Sciatic nerve (tissue), 2 donors: Measurements from ENCODE around the gene TMOD2. TPM values are rescaled to one million over a fixed set of nuclear protein-coding genes. Genes with fewer than 3 reads are reported as not detected.

Source experiments
- ATAC-seq: fragments of 200-7000 bp; cut with Tn5 transposase; one replicate; pipeline ENCODE4 v1.9.1; 2020; ENCODE audit warnings: mild to moderate bottlenecking, moderate library complexity
- DNase-seq: peaks from one replicate; pipeline ENCODE4 v3.0.0-alpha.2; 2020; ENCODE audit warnings: low spot score
- intact Hi-C: fragments of 100-400 bp; cut with DNase I; formaldehyde crosslinking; loops from one replicate; pipeline ENCODE4 v1.14.2; 2022
- total RNA-seq: library from RNA; stranded (reverse); fragmentation: NEBNext Ultra II Directional; extraction: Animal tissue kit (Norgen Biotek cat#: 25700); gene quantifications from one replicate; pipeline ENCODE4 v1.2.1, GENCODE V29; 2021
- donor health status: DM: no; HTN: no; CAD: no.
- donor health status: DM: no; HTN: no; CAD: no.

The TMOD2 gene
- total RNA-seq, 1 donor from 2014 or later = 148 TPM

GRCh38 chr15:51801391-51801835 is 50.0 kb downstream of the TMOD2 start:
- intact Hi-C loops = no loop called here
- ATAC-seq = no peak
- DNase-seq = no peak

GRCh38 chr15:51802593-51802992 is 51.2 kb downstream of the TMOD2 start:
- DNase-seq (no peak), ATAC-seq (no peak)
- intact Hi-C loops = no loop called here

- DNase-seq (no peak), ATAC-seq (no peak)
- intact Hi-C loops = no loop called here
Observed at GRCh38 chr15:51803965-51804364, 52.6 kb downstream of the TMOD2 start.

DNA sequence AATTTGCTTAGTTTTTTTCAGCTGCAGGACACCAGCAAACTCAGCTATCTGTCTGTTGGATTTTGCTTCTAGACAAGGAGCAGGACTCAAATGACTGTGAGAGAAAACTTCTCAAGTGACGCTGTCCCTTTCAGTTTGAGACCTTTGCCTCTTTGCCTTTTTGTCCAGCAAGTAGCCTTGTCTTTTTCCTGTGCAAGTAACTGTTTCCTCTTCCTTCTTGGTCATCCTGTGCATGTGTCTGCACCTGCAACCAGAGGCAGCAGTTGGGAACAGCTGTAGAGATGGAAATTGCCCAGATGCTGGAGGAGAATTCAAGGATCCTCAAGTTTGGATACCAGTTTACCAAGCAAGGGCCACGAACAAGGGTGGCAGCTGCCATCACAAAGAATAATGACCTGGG is 54.7 kb downstream of the TMOD2 start:
- no peak for DNase-seq
- intact Hi-C loops = no loop called here
- ATAC-seq = no peak

GRCh38 chr15:51809457-51809856 is 58.1 kb downstream of the TMOD2 start:
- intact Hi-C loops = no loop called here
- no peak for ATAC-seq
- DNase-seq = no peak

DNA sequence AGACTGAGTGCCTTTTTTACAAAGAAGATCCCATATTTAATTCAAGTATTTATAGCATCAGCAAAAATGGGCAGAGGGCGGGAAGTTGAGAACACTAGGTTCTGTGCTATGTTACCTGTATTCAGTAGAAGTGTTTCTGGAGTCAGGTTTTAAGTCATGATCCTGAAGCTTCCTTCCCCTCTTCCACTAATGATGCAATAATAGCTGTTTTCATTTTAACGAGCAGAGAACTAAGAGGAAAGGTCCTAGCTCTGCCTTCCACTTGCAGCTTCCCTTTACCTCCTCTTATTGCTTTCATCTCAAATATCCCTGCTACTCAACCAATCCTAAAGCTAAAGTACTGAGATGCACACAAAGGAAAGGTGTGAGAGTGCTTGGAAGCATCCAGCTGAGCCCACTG is 61.2 kb downstream of the TMOD2 start:
- DNase-seq (no peak), ATAC-seq (no peak)
- intact Hi-C loops = no loop called here

DNA sequence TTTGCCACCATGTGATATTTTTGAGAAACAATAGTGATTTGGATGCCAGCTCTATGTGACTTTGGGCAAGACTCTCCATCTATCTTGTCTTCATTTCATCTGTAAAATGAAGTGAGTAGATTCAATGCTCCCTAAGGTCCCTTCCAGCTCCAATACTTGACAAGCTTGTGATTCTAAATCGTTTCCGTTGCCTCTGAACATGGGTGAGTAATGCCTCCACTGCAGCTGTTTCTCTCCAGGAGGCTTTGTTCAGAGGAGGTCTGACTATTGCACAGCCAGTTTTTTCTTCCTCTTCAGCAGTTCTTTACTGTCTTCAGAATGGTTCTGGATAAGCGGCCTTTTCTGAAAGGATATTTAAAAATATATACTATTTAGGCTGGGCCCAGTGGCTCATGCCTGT is 63.2 kb downstream of the TMOD2 start:
- intact Hi-C loops = no loop called here
- no peak for ATAC-seq
- DNase-seq = no peak

DNA sequence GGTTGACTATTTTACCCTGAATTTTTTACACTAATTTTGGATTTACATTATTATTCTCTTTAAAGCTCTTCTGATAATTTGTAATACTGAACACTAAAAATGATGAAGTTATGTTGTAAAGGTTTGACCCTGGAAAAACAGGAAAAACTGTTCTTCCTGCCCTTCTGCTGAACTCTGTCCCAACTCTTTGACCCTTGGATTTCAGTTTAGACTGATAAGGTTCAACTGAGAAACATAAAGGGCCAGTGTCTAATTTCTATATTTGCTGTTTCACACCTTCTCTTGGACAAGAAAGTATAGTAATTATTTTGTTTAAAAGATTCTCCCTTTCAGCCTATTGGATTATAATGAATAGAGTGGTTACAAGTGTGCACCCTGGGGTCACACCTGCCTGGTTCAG is 65.2 kb downstream of the TMOD2 start:
- no peak for DNase-seq
- intact Hi-C loops = no loop called here
- ATAC-seq = no peak

DNA sequence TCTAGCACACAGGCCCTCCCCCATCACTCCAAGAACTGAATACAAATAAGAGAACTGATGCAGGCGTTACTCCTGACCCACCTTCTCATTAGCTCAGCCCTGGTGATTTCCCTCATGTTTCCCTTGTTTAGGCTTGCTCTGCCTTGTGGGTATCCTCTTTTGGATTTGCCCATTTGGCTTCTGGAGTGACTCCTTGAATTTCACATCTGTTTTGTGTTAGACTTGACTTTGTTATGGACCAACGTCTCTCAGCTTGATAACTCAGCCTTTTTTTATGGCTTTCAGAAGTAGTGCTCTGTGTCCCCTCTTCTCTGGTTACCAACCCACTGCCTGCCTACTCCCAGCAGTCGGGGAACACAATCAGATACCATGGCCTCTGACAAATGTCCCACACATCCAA is 66.8 kb downstream of the TMOD2 start:
- ATAC-seq = no peak
- intact Hi-C loops = no loop called here
- no peak for DNase-seq

GRCh38 chr15:51825698-51826097 is 74.3 kb downstream of the TMOD2 start:
- intact Hi-C loops = no loop called here
- no peak for DNase-seq
- no peak for ATAC-seq

DNA sequence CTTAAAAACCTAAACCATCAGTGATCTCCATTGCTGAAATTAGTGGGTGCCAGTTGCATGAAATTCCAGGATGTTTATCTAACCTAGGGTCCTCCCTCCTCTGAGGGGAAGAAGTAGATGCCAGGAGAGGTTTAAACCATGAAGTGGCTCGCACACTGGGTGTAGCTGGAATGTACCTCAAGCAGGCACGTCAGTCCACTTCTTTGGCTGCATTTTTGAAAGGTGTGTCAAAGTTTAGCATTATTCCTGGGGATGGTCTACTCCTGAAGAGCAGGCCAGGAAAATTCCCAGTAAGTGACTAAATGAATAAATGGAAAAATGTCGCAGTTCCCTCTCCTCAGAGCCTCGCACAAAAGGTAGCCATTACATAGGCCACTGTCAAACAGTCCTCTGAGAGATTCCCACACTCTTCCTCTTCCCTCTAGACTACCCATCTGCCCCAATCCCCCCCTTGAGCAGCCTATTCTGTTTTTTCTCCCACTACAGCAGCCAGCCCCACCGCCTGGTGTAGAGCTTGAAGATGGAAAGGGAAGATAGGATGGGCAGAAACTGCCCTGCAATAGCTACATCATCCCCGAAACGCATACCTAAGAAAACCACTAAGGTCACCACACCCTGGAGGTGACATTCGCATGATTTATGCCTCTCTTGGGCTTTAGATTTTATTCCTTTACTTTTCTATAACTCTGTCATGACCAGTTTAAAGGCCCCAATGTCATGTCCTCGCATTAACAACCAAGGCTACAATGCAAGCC is 77.4 kb downstream of the TMOD2 start:
- ATAC-seq = peak; percentile 3
- intact Hi-C loops = no loop called here
- no peak for DNase-seq

- intact Hi-C loops = no loop called here
- peak; percentile 98 for ATAC-seq
- peak; percentile 95 for DNase-seq
Observed at GRCh38 chr15:51829376-51830275, 78.2 kb downstream of the TMOD2 start, which contains the start of gene TMOD3. Gene TMOD3, plus strand, starts transcription at chr15:51829653. Its CDS starts 33,232 bp downstream, at chr15:51862885.

DNA sequence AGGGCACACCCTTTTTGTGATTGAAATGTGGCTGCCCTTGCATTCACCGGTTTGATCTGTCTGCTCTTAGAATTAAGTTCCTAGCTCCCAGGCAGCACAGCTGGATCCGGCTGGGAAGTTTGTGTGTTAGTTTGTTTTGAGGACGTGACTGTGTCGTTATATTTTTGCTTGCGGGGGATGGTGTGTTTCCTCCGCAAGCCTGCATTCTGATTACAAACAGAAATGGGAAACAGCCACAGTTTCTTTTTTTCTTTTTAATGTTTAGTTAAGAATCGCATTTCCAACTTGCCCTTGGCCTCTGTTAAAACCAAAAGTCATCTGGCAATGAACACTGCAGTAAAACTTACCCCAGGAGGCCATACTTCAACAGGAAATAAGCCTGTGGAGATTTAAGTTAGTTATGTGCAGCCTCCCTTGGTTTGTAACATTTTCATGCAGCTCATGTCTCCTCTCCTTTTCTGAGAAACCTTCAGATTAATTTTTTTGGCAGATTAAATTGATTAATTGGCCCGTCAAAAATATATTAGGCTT is 78.9 kb downstream of the TMOD2 start:
- ATAC-seq (peak; percentile 26), DNase-seq (no peak)
- intact Hi-C loops = no loop called here

- DNase-seq (no peak), ATAC-seq (no peak)
- intact Hi-C loops = no loop called here
Observed at GRCh38 chr15:51833772-51834171, 82.4 kb downstream of the TMOD2 start.

GRCh38 chr15:51837792-51838251 is 86.4 kb downstream of the TMOD2 start:
- intact Hi-C loops = no loop called here
- ATAC-seq = peak; percentile 75
- DNase-seq = no peak

DNA sequence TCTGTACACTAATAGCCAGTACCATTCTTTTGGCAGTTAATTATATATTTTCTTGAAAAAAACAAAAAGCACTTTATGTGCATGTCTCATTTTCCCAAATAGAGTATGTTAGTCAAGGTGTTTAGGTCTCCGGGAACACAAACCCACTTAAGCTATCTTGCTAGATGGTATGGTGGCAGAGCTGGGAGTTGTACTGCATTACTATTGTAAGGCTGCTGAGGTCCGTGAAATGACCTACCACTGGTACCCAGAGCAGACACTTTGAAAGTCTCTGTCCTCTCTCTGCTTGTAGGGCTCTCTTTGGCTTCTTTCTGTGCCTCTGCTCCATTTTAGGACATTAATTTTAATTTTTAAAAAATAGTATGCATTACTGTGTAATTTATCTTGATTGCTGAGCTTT is 86.9 kb downstream of the TMOD2 start:
- DNase-seq (no peak), ATAC-seq (no peak)
- intact Hi-C loops = no loop called here

- ATAC-seq = no peak
- intact Hi-C loops = no loop called here
Observed at GRCh38 chr15:51840692-51841091, 89.3 kb downstream of the TMOD2 start.

DNA sequence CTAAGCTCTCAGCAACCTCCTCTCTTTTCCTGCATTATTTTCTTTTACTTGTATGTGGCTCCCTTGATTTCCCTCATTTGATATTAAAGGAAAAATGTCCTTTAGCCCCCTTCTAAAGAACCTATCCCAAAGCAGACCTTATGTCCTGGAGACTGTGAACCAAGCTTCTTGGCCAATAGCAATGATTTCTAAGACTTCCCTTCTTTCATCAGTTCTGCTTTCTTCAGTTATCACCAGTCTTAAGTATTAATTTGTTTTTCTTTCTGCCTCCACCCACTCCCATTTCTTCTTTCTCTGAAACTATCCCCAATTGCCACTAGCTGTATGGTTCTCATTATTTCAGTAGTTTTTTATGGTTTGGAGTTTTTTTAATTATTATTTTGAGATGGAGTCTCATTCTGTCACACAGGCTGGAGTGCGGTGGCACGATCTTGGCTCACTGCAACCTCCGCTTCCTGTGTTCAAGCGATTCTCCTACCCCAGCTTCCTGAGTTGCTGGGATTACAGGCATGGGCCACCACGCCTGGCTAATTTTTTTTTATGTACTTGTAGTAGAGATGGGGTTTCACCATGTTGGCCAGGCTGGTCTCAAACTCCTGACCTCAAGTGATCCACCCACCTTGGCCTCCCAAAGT is 90.1 kb downstream of the TMOD2 start:
- intact Hi-C loops = no loop called here
- ATAC-seq (no peak), DNase-seq (no peak)

More at GRCh38 chr15:51840692-51841091, 89.3 kb downstream of the TMOD2 start:
- DNase-seq = no peak

- intact Hi-C loops = no loop called here
- DNase-seq (no peak), ATAC-seq (no peak)
Observed at GRCh38 chr15:51842265-51842664, 90.9 kb downstream of the TMOD2 start.
